ENCODE measurements around the gene RLN1.

Gene RLN1

GRCh38 chr9:5354184-5354583 is 14.5 kb upstream of the RLN1 start:
- TF ChIP-seq CTCF (IDR thresholded peaks at IDR 0.05) = no peak

GRCh38 chr9:5352637-5353248 is 13.1 kb upstream of the RLN1 start:
- TF ChIP-seq CTCF (IDR thresholded peaks at IDR 0.05) = no peak

GRCh38 chr9:5336688-5337087 is 3.0 kb downstream of the RLN1 start:
- no peak for TF ChIP-seq CTCF (IDR thresholded peaks at IDR 0.05)

GRCh38 chr9:5326893-5327548 is 12.7 kb downstream of the RLN1 start:
- TF ChIP-seq CTCF (IDR thresholded peaks at IDR 0.05) = no peak

GRCh38 chr9:5326187-5326586 is 13.5 kb downstream of the RLN1 start:
- TF ChIP-seq CTCF (IDR thresholded peaks at IDR 0.05) = no peak

GRCh38 chr9:5321058-5321457 is 18.6 kb downstream of the RLN1 start:
- 0 out of 2 replicates have a peak, but pooled peaks have one; percentile 21 for TF ChIP-seq CTCF (IDR thresholded peaks at IDR 0.05)

GRCh38 chr9:5315187-5315923 is 24.3 kb downstream of the RLN1 start:
- no peak for TF ChIP-seq CTCF (IDR thresholded peaks at IDR 0.05)
